Osteoblast (primary cell): Measurements from ENCODE around the gene AFF2. TPM values are rescaled to one million over a fixed set of nuclear protein-coding genes. Genes with fewer than 3 reads are reported as not detected.

ENCODE experiments used
- DNase-seq: peaks from one replicate; pipeline ENCODE4 v3.0.0; 2011; ENCODE audit warnings: low spot score, mixed read lengths; ENCODE audit not compliant: insufficient read length; ENCODE audit errors: missing footprints
- H2AFZ ChIP-seq: 2 replicates; pipeline ENCODE4 v1.6.0; 2011; ENCODE audit warnings: mild to moderate bottlenecking, low read length
- H3K27ac ChIP-seq: 2 replicates; pipeline ENCODE4 v1.5.1; 2011; ENCODE audit warnings: mild to moderate bottlenecking, low read depth, low read length, moderate library complexity
- H3K27me3 ChIP-seq: 2 replicates; pipeline ENCODE4 v1.6.0; 2012; ENCODE audit warnings: mild to moderate bottlenecking, control low read depth, inconsistent platforms, low read length, moderate library complexity; ENCODE audit not compliant: insufficient read depth
- H3K36me3 ChIP-seq: 2 replicates; pipeline ENCODE4 v1.5.1; 2011; ENCODE audit warnings: mild to moderate bottlenecking, low read length, control low read depth, moderate library complexity; ENCODE audit not compliant: insufficient read depth
- H3K4me1 ChIP-seq: 2 replicates; pipeline ENCODE4 v1.5.1; 2011; ENCODE audit warnings: mild to moderate bottlenecking, low read length, control low read depth, moderate library complexity; ENCODE audit not compliant: insufficient read depth
- H3K4me2 ChIP-seq: 2 replicates; pipeline ENCODE4 v1.6.0; 2011; ENCODE audit warnings: mild to moderate bottlenecking, low read length; ENCODE audit not compliant: insufficient read depth
- H3K4me3 ChIP-seq: fragments of 200-600 bp; sonication (generic); 3 replicates; pipeline ENCODE4 v1.5.1; 2012; ENCODE audit warnings: mild to moderate bottlenecking, low read length, inconsistent platforms; ENCODE audit not compliant: insufficient read depth
- H3K79me2 ChIP-seq: 2 replicates; pipeline ENCODE4 v1.6.0; 2012; ENCODE audit warnings: mild to moderate bottlenecking, low read length, control low read depth, inconsistent platforms; ENCODE audit not compliant: insufficient read depth
- H3K9me3 ChIP-seq: 2 replicates; pipeline ENCODE4 v1.5.1; 2011; ENCODE audit warnings: low read depth, low read length, control low read depth
- H4K20me1 ChIP-seq: 2 replicates; pipeline ENCODE4 v1.6.0; 2012; ENCODE audit warnings: mild to moderate bottlenecking, low read length, control low read depth; ENCODE audit not compliant: insufficient read depth
- small RNA-seq: library from RNA; depleted of rRNA; stranded (forward); fragments of <200 nt; gene quantifications from one replicate; pipeline ENCODE3, GENCODE V24; 2012
- total RNA-seq: library from RNA; depleted of rRNA; stranded (reverse); fragments of >200 nt; gene quantifications from 2 replicates; pipeline ENCODE4 v1.2.3, GENCODE V29; 2012
- TF ChIP-seq, protein P1 (sequence below): IDR thresholded peaks from 2 replicates; pipeline ENCODE4 v1.5.1; 2011; ENCODE audit warnings: mild to moderate bottlenecking, low read depth, low read length, moderate library complexity; ENCODE audit errors: extremely low read depth

The AFF2 gene
- total RNA-seq, 1 donor = 10.9 TPM

DNA sequence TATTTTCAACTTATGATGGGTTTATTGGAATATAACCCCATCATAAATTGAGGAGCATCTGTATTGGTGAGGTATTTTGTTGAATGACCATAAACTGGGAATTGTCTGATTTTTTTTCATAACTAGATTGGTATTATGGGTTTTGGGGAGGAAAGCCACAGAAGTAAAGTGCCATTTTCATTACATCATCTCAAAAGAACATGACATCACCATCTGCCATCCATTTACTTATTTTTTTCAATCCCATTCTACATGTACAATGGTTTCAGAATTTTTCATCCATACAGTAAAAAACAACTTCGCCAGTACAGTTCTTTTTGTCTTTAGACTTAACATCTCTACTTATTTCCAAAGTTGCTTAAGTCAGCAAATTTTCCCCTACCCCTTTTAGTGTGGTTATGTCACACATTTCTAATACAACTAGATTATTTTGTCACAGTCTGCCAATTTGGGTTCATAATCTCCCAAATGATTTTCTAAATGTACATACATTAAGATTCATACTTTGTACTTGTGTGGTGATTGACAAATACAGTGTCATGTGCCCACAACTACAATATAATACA is 545.3 kb downstream of the AFF2 start:
- H3K4me3 ChIP-seq = no peak overlapping the region
- H3K9me3 ChIP-seq = no peaks in the 10 kb centered on the region
- no peaks in the 10 kb centered on the region for H3K4me1 ChIP-seq
- H3K27ac ChIP-seq = no peak overlapping the region
- H3K27me3 ChIP-seq = no peaks in the 10 kb centered on the region
- TF ChIP-seq, protein P1, sequence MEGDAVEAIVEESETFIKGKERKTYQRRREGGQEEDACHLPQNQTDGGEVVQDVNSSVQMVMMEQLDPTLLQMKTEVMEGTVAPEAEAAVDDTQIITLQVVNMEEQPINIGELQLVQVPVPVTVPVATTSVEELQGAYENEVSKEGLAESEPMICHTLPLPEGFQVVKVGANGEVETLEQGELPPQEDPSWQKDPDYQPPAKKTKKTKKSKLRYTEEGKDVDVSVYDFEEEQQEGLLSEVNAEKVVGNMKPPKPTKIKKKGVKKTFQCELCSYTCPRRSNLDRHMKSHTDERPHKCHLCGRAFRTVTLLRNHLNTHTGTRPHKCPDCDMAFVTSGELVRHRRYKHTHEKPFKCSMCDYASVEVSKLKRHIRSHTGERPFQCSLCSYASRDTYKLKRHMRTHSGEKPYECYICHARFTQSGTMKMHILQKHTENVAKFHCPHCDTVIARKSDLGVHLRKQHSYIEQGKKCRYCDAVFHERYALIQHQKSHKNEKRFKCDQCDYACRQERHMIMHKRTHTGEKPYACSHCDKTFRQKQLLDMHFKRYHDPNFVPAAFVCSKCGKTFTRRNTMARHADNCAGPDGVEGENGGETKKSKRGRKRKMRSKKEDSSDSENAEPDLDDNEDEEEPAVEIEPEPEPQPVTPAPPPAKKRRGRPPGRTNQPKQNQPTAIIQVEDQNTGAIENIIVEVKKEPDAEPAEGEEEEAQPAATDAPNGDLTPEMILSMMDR = no peak
- DNase-seq = no peak
- H3K79me2 ChIP-seq = no peaks in the 10 kb centered on the region
- no peak overlapping the region for H2AFZ ChIP-seq
- no peaks in the 10 kb centered on the region for H4K20me1 ChIP-seq
- no peak overlapping the region for H3K4me2 ChIP-seq
- no peaks in the 10 kb centered on the region for H3K36me3 ChIP-seq

Small RNAs within 50 kb of the gene (small RNA-seq; reads per million reads assigned to genes)
- gene RN7SKP267 = not detected
